Measurements from ENCODE around the gene KLHL22.

Gene KLHL22

DNA sequence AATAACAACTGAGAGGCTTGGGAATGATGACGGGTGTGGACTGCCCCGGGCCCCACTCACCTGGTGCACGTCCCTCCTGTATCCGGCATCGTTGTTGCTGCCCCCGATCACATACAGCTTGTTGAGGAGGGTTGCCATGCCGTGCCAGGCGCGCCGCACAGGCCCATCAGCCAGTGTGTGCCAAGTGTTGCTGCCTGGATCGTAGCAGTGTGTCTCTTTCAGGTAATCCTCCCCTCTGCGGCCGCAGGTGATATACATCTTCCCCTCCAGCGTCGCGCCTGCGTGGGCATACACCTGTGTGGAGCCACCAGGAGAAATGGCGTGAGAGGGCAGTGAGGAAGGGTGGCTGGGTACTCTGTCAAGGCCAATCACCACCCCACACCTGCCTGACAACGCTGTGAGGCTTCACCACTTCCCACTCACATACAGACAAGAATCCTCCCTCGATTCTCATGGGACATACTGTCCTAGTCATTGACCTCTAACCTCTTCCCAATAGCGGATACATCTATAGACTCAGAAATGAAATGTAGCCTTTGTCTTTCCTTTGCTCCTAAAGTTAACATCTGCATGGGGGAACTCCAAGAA, 49.1 kb downstream of the KLHL22 start:
- H3K4me3 ChIP-seq (ENCODE audit: low read depth, low read length, poor library complexity, severe bottlenecking): no peak overlapping the region
- no peaks in the 10 kb centered on the region for H3K4me1 ChIP-seq (ENCODE audit: insufficient read depth, low read length, severe bottlenecking)
- no peaks in the 10 kb centered on the region for H4K20me1 ChIP-seq (ENCODE audit: insufficient read depth, low read length)
- TF ChIP-seq, protein P1, sequence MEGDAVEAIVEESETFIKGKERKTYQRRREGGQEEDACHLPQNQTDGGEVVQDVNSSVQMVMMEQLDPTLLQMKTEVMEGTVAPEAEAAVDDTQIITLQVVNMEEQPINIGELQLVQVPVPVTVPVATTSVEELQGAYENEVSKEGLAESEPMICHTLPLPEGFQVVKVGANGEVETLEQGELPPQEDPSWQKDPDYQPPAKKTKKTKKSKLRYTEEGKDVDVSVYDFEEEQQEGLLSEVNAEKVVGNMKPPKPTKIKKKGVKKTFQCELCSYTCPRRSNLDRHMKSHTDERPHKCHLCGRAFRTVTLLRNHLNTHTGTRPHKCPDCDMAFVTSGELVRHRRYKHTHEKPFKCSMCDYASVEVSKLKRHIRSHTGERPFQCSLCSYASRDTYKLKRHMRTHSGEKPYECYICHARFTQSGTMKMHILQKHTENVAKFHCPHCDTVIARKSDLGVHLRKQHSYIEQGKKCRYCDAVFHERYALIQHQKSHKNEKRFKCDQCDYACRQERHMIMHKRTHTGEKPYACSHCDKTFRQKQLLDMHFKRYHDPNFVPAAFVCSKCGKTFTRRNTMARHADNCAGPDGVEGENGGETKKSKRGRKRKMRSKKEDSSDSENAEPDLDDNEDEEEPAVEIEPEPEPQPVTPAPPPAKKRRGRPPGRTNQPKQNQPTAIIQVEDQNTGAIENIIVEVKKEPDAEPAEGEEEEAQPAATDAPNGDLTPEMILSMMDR (IDR thresholded peaks at IDR 0.05; ENCODE audit: low read length): no peak
- TF ChIP-seq EZH2 (IDR thresholded peaks at IDR 0.05; ENCODE audit: borderline replicate concordance, low read length): no peak
- no peaks in the 10 kb centered on the region for H3K9me3 ChIP-seq (ENCODE audit: low read length)
- no peak overlapping the region for H3K4me2 ChIP-seq (ENCODE audit: low read length)
- H3K9ac ChIP-seq (ENCODE audit: low read length): no peak overlapping the region
- no peaks in the 10 kb centered on the region for H3F3A ChIP-seq (ENCODE audit: insufficient read depth, low read length)
- H3K27ac ChIP-seq (ENCODE audit: low read depth, low read length, poor library complexity, severe bottlenecking): no peak overlapping the region
- no peaks in the 10 kb centered on the region for H3K27me3 ChIP-seq (ENCODE audit: insufficient read depth, low read length)
- peaks cover 14% of the 10 kb centered on the region; the same call in 1 of the 2 replicates for H3K36me3 ChIP-seq (ENCODE audit: insufficient read depth, low read length)
- no peaks in the 10 kb centered on the region for H3K9me2 ChIP-seq (ENCODE audit: low read depth, low read length)
- H3K79me2 ChIP-seq (ENCODE audit: insufficient read depth, low read length): no peaks in the 10 kb centered on the region
- no peak overlapping the region for H2AFZ ChIP-seq (ENCODE audit: low read length)

DNA sequence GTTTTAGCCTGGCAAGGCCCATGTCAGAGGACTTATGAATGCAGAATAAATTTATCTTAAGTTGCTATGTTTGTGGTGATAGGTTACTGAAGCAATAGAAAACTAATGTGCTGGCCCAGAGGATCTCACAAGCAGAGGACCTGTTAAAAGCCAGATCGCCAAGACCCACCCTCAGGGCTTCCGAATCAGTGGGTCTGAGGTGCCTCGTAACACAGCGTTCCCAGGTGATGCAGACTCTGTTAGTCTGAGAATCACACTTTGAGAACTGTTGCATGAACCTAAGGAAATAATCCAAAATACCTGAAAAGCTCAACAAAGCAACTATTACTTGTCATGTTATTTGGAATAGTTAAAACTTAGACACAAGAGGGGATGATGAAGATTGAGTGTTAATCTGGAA, 51.3 kb downstream of the KLHL22 start:
- Histone ChIP-seq H3K4me3 (ENCODE audit: low read depth, low read length, poor library complexity, severe bottlenecking) (no peak overlapping the region), H4K20me1 (ENCODE audit: insufficient read depth, low read length) (no peaks in the 10 kb centered on the region), H3K36me3 (ENCODE audit: insufficient read depth, low read length) (peaks cover 14% of the 10 kb centered on the region; the same call in 1 of the 2 replicates), H3K4me1 (ENCODE audit: insufficient read depth, low read length, severe bottlenecking) (no peaks in the 10 kb centered on the region), H2AFZ (ENCODE audit: low read length) (no peak overlapping the region), H3F3A (ENCODE audit: insufficient read depth, low read length) (no peaks in the 10 kb centered on the region), H3K9me3 (ENCODE audit: low read length) (no peaks in the 10 kb centered on the region), H3K27ac (ENCODE audit: low read depth, low read length, poor library complexity, severe bottlenecking) (no peak overlapping the region), H3K79me2 (ENCODE audit: insufficient read depth, low read length) (no peaks in the 10 kb centered on the region), H3K27me3 (ENCODE audit: insufficient read depth, low read length) (no peaks in the 10 kb centered on the region), H3K9me2 (ENCODE audit: low read depth, low read length) (no peaks in the 10 kb centered on the region), H3K4me2 (ENCODE audit: low read length) (no peak overlapping the region), H3K9ac (ENCODE audit: low read length) (no peak overlapping the region)
- TF ChIP-seq, protein P1 (IDR thresholded peaks at IDR 0.05; ENCODE audit: low read length): no peak
- TF ChIP-seq EZH2 (IDR thresholded peaks at IDR 0.05; ENCODE audit: borderline replicate concordance, low read length): no peak

DNA sequence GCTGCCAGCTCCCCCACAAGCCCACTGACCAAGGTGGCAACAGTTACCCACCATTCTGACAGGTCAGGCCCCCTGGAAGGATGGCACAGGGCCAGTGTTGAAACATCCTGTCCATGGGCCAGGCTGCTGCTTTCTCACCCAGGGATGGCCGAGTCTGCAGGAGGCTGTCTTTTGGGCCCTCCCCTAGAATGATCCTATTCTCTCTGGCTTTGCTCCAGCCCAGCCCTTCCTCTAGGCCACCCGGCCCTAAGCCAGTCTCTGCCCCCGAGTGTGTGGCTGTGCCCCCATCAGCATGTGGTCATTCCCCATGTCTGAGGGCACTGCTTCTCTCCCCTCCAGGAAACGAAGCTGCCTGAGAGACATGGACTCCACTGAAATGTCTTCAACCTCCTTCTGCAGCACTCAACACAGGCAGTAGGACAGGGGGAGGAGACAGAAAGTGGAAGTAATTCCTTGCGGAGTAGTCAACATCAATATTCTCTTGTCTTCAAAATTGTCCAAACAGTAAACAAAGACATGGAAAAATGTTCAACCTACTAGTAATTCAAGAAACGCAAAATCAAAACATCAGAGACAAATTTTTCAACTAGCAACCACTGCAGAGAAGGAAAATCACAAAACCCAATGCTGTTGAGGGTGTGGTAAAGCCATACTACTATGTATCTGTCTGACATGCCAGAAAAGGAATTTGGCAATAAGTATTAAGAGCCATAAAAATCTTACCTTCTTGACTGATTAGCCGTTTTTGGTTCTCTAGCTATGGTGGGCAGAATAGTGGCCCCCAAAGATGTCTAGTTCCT, 52.9 kb downstream of the KLHL22 start:
- H2AFZ ChIP-seq (ENCODE audit: low read length): no peak overlapping the region
- H3K27me3 ChIP-seq (ENCODE audit: insufficient read depth, low read length): no peaks in the 10 kb centered on the region
- no peak overlapping the region for H3K4me3 ChIP-seq (ENCODE audit: low read depth, low read length, poor library complexity, severe bottlenecking)
- no peak overlapping the region for H3K4me2 ChIP-seq (ENCODE audit: low read length)
- no peaks in the 10 kb centered on the region for H3K4me1 ChIP-seq (ENCODE audit: insufficient read depth, low read length, severe bottlenecking)
- H3K27ac ChIP-seq (ENCODE audit: low read depth, low read length, poor library complexity, severe bottlenecking): no peak overlapping the region
- H3F3A ChIP-seq (ENCODE audit: insufficient read depth, low read length): no peaks in the 10 kb centered on the region
- H3K9me2 ChIP-seq (ENCODE audit: low read depth, low read length): no peaks in the 10 kb centered on the region
- H3K36me3 ChIP-seq (ENCODE audit: insufficient read depth, low read length): peaks cover 14% of the 10 kb centered on the region; the same call in 1 of the 2 replicates
- H4K20me1 ChIP-seq (ENCODE audit: insufficient read depth, low read length): no peaks in the 10 kb centered on the region
- H3K9me3 ChIP-seq (ENCODE audit: low read length): no peaks in the 10 kb centered on the region
- no peaks in the 10 kb centered on the region for H3K79me2 ChIP-seq (ENCODE audit: insufficient read depth, low read length)
- H3K9ac ChIP-seq (ENCODE audit: low read length): no peak overlapping the region
- TF ChIP-seq, protein P1 (IDR thresholded peaks at IDR 0.05; ENCODE audit: low read length): no peak
- no peak for TF ChIP-seq EZH2 (IDR thresholded peaks at IDR 0.05; ENCODE audit: borderline replicate concordance, low read length)

Measured in OCI-LY1 (cell line).